ENCODE results near the gene MTHFSD. TPM values are rescaled to one million over a fixed set of nuclear protein-coding genes. Genes with fewer than 3 reads are reported as not detected.

MTHFSD gene
- polyA plus RNA-seq, 1 donor from 2014 or later, result 19.1 TPM

GRCh38 chr16:86568677-86569623 lies 13.9 kb upstream of the MTHFSD start:
- H3K4me1 Mint-ChIP-seq, result peaks cover 0 to 10% (median 1%) of the 10 kb centered on the region in 3 donors
- H3K27me3 Mint-ChIP-seq, result peaks cover 54% of the 10 kb centered on the region
- peak overlapping the region in 1 of 4 donors; percentile 75 for H3K4me3 Mint-ChIP-seq
- peak overlapping the region; percentile 35 to 86 (median 69) for H3K27ac Mint-ChIP-seq
- no peaks in the 10 kb centered on the region for H3K36me3 Mint-ChIP-seq
- peaks cover 0 to 2% (median 0%) of the 10 kb centered on the region in 3 donors for H3K9me3 Mint-ChIP-seq

DNA sequence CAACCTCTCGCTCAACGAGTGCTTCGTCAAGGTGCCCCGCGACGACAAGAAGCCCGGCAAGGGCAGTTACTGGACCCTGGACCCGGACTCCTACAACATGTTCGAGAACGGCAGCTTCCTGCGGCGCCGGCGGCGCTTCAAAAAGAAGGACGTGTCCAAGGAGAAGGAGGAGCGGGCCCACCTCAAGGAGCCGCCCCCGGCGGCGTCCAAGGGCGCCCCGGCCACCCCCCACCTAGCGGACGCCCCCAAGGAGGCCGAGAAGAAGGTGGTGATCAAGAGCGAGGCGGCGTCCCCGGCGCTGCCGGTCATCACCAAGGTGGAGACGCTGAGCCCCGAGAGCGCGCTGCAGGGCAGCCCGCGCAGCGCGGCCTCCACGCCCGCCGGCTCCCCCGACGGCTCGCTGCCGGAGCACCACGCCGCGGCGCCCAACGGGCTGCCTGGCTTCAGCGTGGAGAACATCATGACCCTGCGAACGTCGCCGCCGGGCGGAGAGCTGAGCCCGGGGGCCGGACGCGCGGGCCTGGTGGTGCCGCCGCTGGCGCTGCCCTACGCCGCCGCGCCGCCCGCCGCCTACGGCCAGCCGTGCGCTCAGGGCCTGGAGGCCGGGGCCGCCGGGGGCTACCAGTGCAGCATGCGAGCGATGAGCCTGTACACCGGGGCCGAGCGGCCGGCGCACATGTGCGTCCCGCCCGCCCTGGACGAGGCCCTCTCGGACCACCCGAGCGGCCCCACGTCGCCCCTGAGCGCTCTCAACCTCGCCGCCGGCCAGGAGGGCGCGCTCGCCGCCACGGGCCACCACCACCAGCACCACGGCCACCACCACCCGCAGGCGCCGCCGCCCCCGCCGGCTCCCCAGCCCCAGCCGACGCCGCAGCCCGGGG lies 12.9 kb upstream of the MTHFSD start:
- H3K27ac Mint-ChIP-seq, result peak overlapping the region; percentile 62 to 89 (median 86)
- H3K4me1 Mint-ChIP-seq, result peaks cover 6 to 15% (median 7%) of the 10 kb centered on the region in 3 donors
- peaks cover 55% of the 10 kb centered on the region for H3K27me3 Mint-ChIP-seq
- H3K4me3 Mint-ChIP-seq, result peak overlapping the region in 2 of 4 donors; percentile 30 to 79
- H3K36me3 Mint-ChIP-seq, result no peaks in the 10 kb centered on the region
- peaks cover 0 to 2% (median 0%) of the 10 kb centered on the region in 3 donors for H3K9me3 Mint-ChIP-seq

GRCh38 chr16:86566966-86567700 lies 12.1 kb upstream of the MTHFSD start:
- Mint-ChIP-seq H3K36me3 (no peaks in the 10 kb centered on the region), H3K27ac (peak overlapping the region; percentile 62 to 89 (median 86)), H3K9me3 (peaks cover 0 to 2% (median 0%) of the 10 kb centered on the region in 3 donors), H3K4me1 (peaks cover 6 to 15% (median 7%) of the 10 kb centered on the region in 3 donors), H3K4me3 (peak overlapping the region in 3 of 4 donors; percentile 22 to 79 (median 30)), H3K27me3 (peaks cover 55% of the 10 kb centered on the region)

GRCh38 chr16:86566601-86566965 lies 11.5 kb upstream of the MTHFSD start, which contains the start of gene FOXC2:
FOXC2 (plus strand) TSS chr16:86566829; CDS start chr16:86567336, 507 bp downstream.
- Mint-ChIP-seq H3K27ac (peak within 1 kb of the TSS; percentile 84 to 89 (median 86)), H3K4me1 (peaks cover 6 to 15% (median 7%) of the 10 kb centered on the region in 3 donors), H3K27me3 (peaks cover 57% of the 10 kb centered on the region), H3K4me3 (peak within 1 kb of the TSS in 3 of 4 donors; percentile 30 to 79 (median 49)), H3K36me3 (no peaks in the 10 kb centered on the region), H3K9me3 (peaks cover 0 to 2% (median 0%) of the 10 kb centered on the region in 3 donors)

DNA sequence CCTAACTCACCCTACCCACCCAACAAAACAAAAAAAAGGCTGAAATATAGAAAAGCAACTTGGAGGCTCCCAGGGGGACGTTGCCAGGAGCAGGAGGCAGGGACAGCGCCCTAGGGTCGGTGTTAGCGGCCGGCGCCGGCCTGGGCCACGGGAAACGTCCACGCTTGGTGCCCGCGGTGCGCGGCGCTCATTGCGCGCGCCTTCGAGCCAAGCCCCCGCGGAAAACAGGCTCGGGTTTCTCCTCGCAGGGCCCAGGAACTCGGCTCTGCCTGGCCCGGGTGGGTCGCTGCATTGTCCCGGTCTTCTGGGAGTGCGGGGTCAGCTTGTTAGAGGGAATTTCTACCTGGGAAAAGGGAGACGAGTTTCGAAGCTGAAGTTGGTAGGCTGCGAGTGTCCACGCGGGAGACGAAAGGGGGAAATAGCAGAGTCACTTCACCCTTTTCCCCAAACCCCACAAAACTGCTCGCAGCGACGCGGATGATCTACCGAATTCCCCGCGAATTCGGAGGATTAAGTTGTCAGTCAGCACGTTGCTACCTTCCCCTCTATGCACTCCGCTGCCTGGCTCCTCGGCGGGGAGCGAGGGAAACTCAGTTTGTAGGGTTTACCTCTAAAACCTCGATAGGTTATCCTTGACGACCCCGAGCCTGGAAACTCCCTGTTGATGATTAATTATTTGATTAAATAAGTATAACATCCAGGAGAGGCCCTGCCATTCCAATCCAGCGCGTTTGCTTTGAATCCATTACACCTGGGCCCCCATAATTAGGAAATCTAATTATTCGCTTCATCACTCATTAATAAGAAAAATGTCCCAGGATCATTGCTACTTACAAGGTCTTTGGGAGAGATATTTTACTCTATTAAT lies 10.8 kb upstream of the MTHFSD start:
- peaks cover 0 to 2% (median 0%) of the 10 kb centered on the region in 3 donors for H3K9me3 Mint-ChIP-seq
- peaks cover 6 to 15% (median 7%) of the 10 kb centered on the region in 3 donors for H3K4me1 Mint-ChIP-seq
- H3K27ac Mint-ChIP-seq, result peak overlapping the region; percentile 35 to 84 (median 59)
- no peaks in the 10 kb centered on the region for H3K36me3 Mint-ChIP-seq
- H3K4me3 Mint-ChIP-seq, result peak overlapping the region in 2 of 4 donors; percentile 17 to 49
- H3K27me3 Mint-ChIP-seq, result peaks cover 57% of the 10 kb centered on the region

GRCh38 chr16:86565181-86565631 lies 10.2 kb upstream of the MTHFSD start:
- Mint-ChIP-seq H3K36me3 (no peaks in the 10 kb centered on the region), H3K27ac (peak overlapping the region; percentile 49 to 84 (median 59)), H3K4me1 (peaks cover 6 to 11% (median 7%) of the 10 kb centered on the region in 3 donors), H3K9me3 (no peaks in the 10 kb centered on the region), H3K4me3 (peak overlapping the region in 1 of 4 donors; percentile 49), H3K27me3 (peaks cover 59% of the 10 kb centered on the region)

- Mint-ChIP-seq H3K9me3 (no peaks in the 10 kb centered on the region), H3K27ac (peak overlapping the region; percentile 49 to 92 (median 87)), H3K36me3 (no peaks in the 10 kb centered on the region), H3K27me3 (peaks cover 52% of the 10 kb centered on the region), H3K4me1 (peaks cover 6 to 11% (median 7%) of the 10 kb centered on the region in 3 donors), H3K4me3 (peak overlapping the region; percentile 27 to 93 (median 66))
These were observed 8.7 kb upstream of the MTHFSD start for GRCh38 chr16:86563469-86564345.

GRCh38 chr16:86562356-86562755 lies 7.3 kb upstream of the MTHFSD start:
- no peaks in the 10 kb centered on the region for H3K9me3 Mint-ChIP-seq
- no peaks in the 10 kb centered on the region for H3K36me3 Mint-ChIP-seq
- peaks cover 6 to 11% (median 7%) of the 10 kb centered on the region in 3 donors for H3K4me1 Mint-ChIP-seq
- H3K4me3 Mint-ChIP-seq, result no peak overlapping the region
- peaks cover 49% of the 10 kb centered on the region for H3K27me3 Mint-ChIP-seq
- peak overlapping the region in 1 of 3 donors; percentile 42 for H3K27ac Mint-ChIP-seq

- Mint-ChIP-seq H3K9me3 (no peaks in the 10 kb centered on the region), H3K36me3 (no peaks in the 10 kb centered on the region), H3K4me3 (no peak overlapping the region), H3K4me1 (peaks cover 10 to 16% (median 10%) of the 10 kb centered on the region in 3 donors), H3K27ac (peak overlapping the region in 1 of 3 donors; percentile 33), H3K27me3 (peaks cover 32% of the 10 kb centered on the region)
These were observed 4.8 kb upstream of the MTHFSD start for GRCh38 chr16:86559802-86560305.

DNA sequence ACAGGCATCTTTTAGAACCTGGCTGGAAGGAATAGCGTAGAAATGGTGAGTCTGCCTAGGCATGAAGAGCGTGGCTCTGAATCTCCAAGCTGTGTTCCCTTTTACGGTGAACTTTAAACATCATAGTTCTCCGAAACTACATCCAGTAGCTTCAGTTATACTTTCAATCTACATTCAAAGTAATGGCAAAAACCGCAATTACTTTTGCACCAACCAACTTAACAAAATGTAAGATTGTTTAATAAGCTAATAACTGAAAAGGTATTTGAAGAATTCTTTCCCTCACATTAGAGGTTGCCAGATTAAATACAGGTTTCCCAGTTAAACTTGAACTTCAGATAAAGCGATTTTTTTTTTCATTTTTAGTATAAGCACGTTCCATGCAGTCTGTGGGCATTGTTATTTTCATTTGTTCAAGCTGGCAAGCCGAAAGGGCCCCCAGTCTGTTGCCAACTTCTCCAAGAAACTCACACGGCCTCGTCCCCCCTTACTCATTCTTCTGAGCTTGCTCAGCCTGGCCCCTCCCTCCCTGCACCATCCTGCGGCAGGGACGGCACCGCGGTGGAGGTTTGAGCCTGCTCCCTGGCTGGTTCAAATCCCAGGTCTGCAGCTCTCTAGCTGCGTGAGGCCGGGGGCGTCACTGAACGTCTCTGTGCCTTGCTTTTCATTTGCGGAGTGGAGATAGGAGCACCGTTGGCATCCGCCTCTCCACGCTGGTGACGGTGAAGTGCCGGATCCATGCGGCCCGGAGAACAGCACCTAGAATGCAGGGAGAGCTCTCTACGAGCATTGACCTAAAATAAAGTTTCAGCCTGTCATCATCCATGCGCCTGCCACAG lies 3.5 kb upstream of the MTHFSD start:
- H3K9me3 Mint-ChIP-seq, result no peaks in the 10 kb centered on the region
- peaks cover 15% of the 10 kb centered on the region in 3 donors for H3K4me1 Mint-ChIP-seq
- H3K36me3 Mint-ChIP-seq, result no peaks in the 10 kb centered on the region
- H3K27ac Mint-ChIP-seq, result peak overlapping the region in 1 of 3 donors; percentile 77
- H3K4me3 Mint-ChIP-seq, result peak overlapping the region in 1 of 4 donors; percentile 51
- H3K27me3 Mint-ChIP-seq, result peaks cover 20% of the 10 kb centered on the region

- H3K9me3 Mint-ChIP-seq, result no peaks in the 10 kb centered on the region
- peak overlapping the region in 1 of 4 donors; percentile 51 for H3K4me3 Mint-ChIP-seq
- peaks cover under 1% of the 10 kb centered on the region for H3K36me3 Mint-ChIP-seq
- peaks cover 12% of the 10 kb centered on the region for H3K27me3 Mint-ChIP-seq
- peaks cover 13 to 16% (median 15%) of the 10 kb centered on the region in 3 donors for H3K4me1 Mint-ChIP-seq
- peak overlapping the region in 1 of 3 donors; percentile 77 for H3K27ac Mint-ChIP-seq
These were observed 2.6 kb upstream of the MTHFSD start for GRCh38 chr16:86557587-86557986.
